NCI-H1105 (cell line): ENCODE results near the gene CDKAL1.

Experiments
- DNase-seq: peaks from one replicate; lab custom pipeline; 2025; lab: John Stamatoyannopoulos, UW

Gene CDKAL1

DNA sequence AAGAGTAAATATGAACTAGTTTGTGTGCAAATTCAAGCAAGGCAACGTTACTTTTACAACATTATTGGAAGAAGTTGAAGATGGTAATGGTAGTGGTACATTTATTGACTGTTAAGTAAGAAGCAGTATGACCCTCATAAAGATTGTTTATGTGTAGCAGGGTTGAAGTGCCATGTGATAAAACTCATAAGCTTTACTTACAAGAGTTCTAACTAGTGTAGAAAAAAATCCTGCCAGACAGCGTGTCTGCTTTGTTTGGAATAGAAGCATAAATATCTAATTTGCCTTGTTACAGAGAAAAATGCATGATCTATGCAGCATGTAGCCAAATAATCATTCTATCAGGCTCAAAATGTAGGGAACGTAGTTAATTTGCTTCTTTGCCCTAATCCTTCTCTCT lies 608.5 kb downstream of the CDKAL1 start:
- DNase-seq = no peak

DNA sequence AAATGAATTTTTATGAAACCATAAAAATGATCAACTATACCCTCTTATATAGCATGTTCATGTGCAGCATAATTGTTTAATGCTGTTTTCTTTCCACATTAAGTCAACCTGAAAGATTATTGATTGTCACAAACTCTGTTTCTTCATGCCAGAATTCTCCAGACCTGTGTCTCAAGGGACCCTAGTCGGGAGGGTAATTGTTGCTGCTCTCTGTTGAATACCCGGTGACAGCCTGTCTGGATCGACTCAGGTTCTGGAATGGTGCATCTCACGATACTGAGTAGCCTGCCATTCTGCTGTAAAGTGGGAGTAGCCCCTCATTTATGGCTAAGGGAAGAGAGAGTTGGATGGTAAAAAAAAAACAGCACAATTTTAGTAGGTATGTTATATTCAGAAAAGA lies 609.4 kb downstream of the CDKAL1 start:
- no peak for DNase-seq

DNA sequence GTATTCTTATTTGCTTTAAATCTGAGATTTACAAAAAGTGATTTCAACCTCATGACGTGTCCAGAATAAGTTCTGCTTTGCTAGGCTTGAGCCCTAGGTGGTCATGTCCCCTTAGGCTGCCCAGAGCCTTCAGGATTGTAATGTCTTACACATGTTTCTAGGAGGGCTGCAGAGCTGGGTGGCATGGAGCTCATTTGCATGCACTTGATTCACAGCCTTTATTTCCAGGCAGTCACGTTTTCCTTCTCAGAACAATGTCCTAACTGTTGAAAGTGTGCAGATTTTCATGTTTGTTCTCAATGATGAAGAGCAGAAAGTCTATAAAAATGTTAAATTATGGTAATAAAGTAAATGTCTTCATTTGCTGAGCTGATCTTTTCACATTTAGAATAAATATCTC lies 610.7 kb downstream of the CDKAL1 start:
- DNase-seq = no peak

DNA sequence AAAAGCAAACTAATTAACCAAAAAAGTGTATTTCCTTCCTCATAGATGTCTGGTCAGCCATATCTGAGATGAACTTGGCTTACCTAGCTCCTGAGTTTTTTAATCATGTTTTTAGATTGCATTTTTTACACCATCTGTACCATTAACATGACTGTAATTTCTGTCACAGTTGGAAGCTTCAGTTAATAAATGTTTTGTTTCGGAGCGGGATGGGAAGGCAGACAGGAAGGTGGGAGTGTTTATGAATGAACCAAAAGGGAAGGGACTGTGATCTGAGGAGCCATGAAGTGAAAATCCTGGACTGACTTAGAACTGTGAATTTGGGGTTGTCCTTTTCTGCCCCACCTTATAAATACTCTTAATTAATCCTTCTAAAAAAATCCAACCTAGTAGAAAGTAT lies 613.7 kb downstream of the CDKAL1 start:
- no peak for DNase-seq

DNA sequence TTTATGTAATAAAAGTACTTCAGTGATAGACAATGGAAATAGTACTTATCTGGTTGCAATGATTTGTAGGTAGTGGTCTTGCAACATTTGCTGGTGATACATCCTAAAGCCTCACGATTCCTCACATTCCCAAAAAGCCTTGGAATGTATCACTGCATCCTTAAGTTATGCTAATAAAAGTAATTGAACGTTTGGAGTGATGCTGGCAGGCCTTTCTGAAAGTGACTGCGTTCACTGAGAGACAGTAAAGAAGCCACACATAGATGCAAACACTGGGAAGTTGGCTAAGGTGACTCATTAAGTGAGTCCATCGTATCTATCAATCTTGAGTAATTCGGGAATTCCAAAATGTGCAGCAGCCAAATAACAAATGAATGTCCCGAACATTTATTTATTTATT lies 615.2 kb downstream of the CDKAL1 start:
- no peak for DNase-seq

DNA sequence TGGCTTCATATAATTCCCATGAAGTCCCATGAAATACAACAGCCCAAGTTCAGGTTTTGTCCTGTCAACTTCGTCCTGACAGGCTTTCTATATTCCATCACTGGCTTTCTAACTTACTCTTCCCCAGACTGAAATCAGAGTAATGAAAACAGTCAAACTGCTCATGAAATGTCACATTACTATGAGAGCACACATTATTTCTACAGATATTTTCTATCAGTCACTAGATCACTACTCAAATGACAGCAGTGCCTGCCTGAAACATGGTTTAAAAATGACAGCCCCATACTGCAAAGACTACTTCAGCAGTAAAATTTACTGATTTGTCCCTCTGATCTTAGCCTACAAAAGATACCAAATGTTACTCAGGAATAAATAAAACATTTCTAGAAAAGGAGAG lies 616.4 kb downstream of the CDKAL1 start:
- DNase-seq = no peak

DNA sequence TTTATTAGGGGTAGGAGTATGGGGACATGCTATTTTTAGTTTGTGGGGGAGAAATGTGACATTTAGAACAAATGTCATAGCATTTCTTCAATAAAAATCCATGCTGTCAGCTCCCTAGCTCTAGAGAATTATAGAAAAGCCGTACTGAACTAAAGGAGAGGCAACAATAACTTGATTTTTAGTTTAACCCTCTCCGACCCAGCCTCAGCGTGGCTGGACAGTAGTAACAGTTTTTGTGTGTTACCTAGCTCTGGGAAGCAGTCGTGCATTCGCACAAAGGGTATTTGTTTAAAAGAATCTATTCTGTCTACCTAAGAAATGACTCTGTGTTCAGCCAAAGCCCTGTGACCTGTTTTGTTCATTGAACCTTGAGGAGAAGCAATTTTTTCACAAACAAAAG lies 616.9 kb downstream of the CDKAL1 start:
- DNase-seq = no peak

DNA sequence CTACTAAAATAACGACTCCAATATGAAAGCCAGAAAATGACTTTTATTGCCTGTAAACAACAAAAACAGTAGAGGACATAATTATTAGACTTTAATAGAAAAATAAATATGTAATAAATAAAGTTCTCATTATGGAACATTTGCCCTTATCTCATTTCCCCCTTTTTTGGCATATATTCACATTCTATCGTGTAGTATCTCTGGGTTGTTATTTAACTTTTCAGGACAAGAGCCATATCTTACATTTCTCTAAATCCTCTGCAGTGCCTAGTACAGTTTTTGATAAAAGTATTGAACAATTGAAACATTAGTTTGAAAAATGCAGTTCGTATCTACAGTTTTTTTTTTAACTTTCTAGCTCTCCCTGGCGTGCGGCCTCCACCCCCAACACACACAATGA lies 617.3 kb downstream of the CDKAL1 start:
- DNase-seq = no peak

DNA sequence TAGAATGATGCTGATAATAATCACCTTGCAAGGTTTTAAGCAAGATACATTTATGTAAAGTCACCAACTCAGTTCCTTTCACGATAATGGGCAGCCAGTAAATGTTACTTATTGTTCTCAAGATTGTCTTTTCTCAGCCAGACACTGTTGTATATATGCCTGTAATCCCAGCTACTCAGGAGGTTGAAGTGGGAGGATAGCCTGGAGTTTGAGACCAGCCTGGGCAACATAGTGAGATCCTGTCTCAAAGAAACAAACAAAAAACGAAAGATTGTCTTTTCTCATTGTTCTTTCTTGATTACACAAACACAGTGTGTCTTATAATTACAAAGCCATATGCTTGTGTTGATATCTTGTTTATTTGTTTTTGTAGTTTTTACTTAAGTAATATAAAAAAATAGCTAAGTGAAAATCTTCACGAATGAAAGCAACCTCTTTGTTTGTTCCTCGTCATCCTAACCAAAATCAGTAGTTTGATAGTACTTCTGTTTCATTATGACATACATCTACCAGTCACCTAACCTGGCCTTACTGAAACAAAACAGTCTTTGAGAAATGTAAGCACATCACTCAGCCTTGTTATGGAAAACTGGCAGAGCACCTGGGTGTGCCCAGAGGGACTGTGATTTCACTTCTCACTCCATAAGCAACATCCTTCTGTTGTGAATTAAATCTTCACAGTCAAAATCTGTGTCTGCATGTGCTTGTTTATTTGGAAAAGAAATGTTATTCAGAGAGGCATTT lies 623.1 kb downstream of the CDKAL1 start:
- no peak for DNase-seq

DNA sequence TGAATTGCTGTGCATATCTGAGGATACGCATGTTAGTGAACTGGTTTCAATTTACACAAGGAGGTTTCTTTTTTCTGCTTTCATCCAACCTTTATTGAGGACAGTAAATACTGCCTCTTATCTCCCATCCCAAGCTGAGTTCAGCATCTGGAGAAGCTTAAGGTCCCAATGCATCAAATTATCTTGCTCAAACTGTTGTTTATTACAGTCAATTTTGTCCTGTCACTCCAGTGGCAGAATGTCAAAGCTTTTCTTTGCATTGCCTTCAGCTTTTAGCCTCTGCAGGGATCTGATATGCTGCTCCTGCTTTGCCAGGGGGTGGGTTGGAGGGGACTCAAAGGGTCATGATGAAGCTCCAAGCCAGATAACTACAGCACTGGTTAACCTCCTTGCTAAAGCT lies 623.9 kb downstream of the CDKAL1 start:
- DNase-seq = no peak

DNA sequence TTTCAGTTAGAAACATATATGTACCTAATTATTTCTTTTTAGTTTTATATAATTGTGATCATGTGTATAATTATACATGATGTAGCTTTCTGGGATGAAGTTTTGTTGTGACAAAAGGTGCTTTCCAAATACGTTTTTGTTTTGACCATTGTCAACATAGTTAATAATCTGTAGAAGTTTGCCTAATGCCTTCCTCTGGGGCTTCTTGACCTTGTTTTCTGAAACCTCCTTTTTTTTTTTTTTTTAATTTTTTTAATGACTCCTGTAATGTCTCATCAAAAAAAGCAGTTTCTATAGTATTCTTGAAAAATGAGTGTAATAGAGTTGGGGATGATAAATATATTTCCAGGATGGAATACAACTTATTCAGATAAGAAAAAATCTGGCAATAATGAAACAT lies 624.6 kb downstream of the CDKAL1 start:
- DNase-seq = no peak

DNA sequence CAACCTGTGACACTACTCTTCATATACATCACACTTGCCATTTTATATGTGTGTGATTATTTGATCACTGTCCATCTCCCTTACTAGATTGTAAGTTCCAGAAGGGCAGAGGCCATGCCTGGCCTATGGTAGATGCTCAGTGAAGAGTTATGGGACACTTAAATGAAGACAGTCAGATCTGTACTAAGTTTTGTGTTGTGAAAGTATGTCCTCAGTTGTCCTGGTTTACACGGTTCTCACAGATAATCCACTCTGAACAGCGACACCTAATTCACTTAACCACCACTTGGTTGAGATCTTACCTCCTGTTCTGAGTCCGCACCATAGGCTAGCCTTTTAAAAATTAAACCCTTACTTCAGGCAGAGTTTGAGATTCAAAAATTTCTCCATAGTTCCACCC lies 625.2 kb downstream of the CDKAL1 start:
- no peak for DNase-seq

DNA sequence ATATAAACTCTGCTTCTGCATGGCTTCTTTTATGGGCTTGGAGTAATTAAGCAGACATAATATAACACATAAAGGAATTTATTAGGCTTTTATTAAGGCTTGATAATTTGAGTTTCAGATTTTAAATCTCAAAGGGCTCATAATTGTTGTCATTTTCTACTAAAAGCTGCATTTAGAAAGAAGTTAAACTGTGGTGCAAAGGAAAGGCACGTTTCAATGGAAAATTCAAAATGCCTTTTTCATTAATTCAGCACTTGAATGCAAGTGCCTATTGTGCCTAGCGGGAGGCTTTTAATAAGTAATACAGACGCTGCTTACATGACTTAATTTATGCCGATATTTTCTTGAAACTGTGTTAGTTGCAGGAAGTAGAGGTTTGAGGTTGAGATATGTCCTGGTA lies 627.5 kb downstream of the CDKAL1 start:
- no peak for DNase-seq

DNA sequence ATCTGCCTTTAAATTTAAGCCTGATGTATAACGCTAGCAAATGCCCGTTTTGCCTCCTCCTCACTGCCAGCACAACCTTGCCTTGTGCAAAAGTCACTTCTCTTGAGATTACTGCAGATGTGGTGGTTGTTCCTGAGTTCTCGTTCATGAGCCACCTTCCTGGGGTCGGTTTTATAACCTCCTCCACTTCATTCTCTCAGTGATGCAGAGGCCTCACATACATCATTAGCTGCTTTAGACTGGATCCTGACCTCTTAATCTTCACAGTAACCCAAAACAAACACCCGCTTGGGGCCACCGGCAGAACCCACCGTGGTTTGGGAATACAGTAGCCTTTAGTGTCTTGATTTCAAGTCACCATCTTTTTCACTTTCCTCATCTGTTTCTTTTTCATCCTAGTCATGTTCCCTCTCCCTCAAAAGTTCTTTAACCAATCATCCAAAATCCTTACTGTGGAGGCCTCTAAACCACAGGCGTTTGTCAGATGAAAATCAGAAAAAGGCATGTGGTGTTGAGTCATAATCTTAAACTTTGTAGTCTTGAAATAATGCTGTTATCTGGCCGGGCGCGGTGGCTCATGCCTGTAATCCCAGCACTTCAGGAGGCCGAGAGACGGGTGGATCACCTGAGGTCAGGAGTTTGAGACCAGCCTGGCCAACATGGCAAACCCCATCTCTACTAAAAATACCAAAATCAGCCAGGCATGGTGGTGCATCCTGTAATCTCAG lies 629.0 kb downstream of the CDKAL1 start:
- no peak for DNase-seq

DNA sequence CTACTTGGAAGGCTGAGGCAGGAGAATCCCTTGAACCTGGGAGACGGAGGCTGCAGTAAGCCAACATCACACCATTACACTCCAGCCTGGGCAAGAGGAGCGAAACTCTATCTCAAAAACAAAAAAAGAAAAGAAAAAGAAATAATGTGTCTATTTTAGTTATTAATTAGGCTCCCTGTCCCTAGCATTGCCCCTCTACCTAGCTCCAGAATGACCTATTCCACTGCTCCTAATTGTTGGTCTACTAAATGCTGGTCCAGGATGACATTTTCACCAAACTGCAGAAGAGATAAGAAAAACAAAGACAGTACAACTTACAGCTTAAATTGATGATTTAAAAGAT lies 629.6 kb downstream of the CDKAL1 start:
- DNase-seq = no peak

DNA sequence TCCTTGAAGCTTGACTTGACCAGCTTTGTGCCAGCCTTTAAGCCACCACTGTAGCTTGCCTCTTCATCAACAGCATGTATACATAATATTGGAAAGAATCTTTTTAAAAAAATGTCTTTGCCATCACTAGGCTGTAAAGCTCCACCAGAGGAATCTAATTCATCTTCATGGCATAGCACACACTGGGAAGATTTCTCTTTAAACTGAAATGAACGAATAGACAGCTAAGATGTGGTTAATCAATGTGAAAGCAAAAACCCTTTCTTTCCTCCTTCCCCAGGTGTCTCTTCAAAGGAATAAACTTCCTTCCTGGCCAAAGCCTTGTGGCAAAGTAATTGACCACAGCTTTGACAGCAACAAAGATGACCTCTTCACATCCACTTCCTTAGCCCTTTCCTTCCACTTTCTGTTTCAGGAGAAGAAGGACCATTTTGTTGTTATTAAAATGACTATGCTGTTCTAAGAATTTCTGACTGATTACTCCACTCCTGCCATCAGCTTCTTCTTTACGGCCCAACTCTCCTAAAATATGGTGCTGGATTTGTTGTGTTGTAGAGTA lies 630.6 kb downstream of the CDKAL1 start:
- DNase-seq = no peak

DNA sequence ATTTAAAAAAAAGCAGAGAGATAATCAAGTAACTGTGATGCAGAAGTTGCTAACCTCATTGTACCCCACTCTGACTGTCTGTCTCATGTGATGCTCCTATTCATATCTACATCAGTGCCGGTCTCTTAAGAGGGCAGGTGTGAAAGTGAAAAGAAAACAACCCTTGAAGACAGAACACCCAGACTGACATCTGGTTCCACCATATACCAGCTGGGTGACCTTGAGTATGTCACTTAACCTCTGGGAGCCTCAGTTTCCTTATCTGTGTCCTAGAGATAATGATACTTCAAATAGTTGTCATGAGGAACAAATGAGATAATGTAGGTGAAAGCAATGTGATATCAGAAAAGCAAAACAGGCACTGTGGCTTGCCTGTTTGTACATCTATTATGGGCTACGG lies 632.5 kb downstream of the CDKAL1 start:
- no peak for DNase-seq

DNA sequence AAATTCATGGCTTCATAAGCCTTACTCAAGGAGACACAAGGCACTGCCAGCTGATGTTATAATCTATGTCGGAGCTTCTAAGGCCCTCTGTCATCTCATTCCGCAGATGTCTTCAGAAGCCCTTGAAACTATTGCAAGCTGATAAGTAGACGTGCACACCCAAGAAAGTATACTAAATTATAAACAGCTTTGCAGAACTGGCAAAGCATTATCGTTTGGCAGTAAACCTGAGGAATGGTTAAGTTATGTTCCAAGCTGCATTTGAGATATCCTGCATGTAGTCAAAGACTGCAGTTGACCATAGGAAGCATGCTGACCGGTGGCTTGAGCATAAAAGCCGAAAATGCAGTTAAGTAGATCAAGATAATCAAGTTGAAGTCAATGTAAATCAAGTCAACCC lies 633.5 kb downstream of the CDKAL1 start:
- no peak for DNase-seq

DNA sequence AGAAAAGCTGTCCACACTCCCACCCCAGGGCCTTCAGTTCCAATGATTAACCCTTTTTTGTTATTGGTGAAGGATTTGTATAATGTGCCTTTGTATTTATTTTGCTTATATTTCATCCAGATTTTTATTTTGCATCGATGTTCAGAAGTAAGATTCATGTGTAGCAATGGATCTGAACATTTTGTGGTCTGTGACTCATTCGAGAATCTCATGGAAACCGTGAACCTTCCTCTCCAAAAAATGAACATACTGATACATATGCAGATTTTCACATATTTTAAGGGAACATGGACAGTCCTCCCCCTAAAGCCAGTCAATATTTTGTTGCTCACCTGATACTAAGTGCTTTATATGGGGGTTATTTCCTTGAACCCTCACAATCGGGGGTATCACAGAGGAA lies 637.5 kb downstream of the CDKAL1 start:
- no peak for DNase-seq

DNA sequence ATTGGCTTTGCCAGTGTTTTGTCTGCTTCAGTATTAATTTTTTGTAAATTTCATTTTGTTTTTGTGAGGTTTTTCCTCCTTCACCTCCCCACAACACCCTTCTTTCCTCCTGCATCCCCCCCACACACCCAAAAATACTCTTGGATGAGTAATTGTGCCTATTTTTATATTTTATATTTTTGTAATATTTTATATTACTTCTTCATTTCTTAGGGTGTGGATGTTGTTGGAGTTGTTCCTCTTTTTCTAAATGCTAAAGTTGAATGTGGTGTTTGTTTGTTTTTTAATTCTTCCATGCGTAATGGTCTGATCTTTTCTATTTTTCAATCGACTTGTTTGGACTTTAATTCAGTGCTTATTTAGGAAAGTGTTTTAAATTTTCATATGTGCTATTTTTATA lies 638.8 kb downstream of the CDKAL1 start:
- DNase-seq = no peak

DNA sequence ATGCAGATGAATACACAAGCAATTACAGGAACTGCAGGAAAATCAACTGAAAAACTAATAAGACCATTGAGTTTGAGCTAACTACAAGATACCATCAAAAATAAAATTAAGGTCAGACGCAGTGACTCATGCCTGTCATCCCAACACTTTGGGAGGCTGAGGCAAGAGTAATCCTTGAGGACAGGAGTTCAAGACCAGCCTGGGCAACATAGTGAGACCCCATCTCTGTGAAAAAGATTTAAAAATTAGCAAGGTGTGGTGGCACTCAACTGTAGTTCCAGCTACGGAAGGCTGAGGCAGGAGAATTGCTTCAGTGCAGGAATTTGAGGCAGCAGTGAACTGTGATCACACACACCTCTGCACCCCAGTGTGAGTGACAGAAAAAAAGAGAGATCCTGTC lies 639.4 kb downstream of the CDKAL1 start:
- no peak for DNase-seq

DNA sequence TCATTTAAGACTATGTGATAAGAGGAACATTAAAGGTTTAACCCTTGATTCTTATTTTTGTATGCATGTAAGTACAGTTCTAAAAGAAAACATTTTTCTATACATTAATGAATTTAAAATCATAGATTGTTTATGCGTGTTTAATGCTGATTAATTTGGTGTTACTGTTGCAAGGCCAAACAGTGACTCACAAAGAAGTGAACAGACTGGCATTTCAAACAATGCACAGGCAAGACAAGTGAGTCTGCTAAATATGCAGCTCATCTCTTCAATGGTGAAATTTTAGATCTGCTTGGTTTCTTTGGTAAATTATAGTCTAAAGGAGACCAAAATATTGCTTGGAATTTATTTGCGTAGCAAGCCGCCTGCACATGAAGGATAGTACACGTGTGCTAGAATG lies 641.9 kb downstream of the CDKAL1 start:
- no peak for DNase-seq

DNA sequence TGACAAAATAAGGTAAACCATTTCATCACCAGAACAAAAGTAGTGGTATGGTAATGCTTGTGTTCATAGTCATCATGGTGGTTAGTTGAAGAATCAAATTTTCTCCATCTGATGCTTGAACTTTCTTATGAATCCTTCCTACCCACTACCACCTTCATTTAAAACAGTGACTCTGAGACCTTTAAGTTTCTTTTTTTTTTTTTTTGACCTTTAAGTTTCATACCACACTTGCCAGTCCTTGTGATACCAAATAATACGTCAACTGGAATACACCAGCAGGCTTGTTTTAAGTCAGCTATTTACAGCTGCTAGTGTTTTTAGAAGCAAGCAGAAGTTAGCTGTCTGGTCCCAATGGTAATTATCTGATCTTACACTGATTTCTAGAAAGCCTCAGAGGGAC lies 645.9 kb downstream of the CDKAL1 start:
- no peak for DNase-seq
